Cardiac fibroblast (primary cell): ENCODE results near the gene JUN.
A peak's percentile ranks its signal among the peaks of the same experiment; 100 is the strongest.

Experiments
- DNase-seq, 2 donors: peaks; one replicate each; pipeline versions ENCODE4 v3.0.0 to v3.0.0-alpha.2; 2010; ENCODE audit warnings: low read depth in 2 of 2
- H3K4me3 ChIP-seq, 2 donors: replicated peaks in 1 of 2; 1 replicate in 1 of 2; 2 replicates in 1 of 2; pipeline ENCODE4 v1.5.1; 2011; ENCODE audit warnings: low read depth in 2 of 2, low read length in 2 of 2, mild to moderate bottlenecking in 2 of 2, moderate library complexity in 1 of 2
- TF ChIP-seq, protein P1 (sequence below): IDR thresholded peaks from one replicate; pipeline ENCODE4 v1.5.1; 2011; ENCODE audit warnings: low read depth, mild to moderate bottlenecking, low read length, inconsistent platforms

The JUN gene

DNA sequence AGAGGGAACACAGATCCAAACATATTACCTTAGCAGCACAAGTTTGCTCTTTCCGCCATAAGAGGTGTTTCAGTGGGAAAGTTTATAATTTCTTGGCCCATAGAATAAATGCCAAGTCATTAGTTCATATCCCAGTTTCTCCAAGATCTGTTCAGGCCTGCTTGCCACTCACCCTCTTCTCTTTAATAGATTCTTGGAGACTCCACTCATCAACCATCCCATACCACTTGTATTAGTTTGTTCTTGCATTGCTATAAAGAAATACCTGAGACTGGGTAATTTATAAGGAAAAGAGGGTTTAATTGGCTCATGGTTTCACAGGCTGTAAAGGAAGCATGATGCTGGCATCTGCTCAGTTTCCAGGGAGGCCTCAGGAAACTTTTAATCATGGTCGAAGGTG, 49.2 kb downstream of the JUN start:
- TF ChIP-seq, protein P1, sequence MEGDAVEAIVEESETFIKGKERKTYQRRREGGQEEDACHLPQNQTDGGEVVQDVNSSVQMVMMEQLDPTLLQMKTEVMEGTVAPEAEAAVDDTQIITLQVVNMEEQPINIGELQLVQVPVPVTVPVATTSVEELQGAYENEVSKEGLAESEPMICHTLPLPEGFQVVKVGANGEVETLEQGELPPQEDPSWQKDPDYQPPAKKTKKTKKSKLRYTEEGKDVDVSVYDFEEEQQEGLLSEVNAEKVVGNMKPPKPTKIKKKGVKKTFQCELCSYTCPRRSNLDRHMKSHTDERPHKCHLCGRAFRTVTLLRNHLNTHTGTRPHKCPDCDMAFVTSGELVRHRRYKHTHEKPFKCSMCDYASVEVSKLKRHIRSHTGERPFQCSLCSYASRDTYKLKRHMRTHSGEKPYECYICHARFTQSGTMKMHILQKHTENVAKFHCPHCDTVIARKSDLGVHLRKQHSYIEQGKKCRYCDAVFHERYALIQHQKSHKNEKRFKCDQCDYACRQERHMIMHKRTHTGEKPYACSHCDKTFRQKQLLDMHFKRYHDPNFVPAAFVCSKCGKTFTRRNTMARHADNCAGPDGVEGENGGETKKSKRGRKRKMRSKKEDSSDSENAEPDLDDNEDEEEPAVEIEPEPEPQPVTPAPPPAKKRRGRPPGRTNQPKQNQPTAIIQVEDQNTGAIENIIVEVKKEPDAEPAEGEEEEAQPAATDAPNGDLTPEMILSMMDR: no peak
- DNase-seq: no peak
- H3K4me3 ChIP-seq: no peak overlapping the region

DNA sequence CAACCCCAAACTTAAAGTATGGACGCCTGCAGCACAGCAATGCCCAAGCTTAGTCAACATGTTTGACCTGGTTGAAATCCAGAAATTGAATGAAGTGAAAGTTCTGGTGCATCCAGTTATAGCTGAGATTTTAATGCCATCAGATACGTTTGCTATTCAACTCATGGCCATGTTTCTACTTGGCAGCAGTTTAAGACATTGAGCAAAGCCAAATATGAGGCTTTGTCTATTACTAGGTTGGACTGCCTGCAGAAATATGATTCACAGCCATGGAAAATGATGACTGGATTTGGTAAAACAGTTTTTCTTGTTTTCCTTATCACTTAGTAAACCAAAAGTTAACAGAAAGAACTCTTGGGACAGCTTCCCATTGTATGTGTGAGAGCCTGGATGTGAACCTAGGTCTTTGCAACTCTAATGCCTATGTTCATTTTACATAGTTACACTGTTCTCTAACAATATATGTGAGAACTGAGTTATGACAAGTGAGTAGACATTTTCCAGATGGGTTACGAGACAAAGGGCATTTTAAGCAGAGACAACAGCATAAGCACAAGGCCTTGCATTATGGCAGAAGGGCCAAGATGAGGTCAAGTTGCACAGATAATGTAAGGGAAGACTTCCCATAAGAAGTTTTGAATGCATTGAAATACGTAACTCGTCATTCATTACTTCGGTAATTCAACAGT, 51.6 kb downstream of the JUN start:
- TF ChIP-seq, protein P1: no peak
- DNase-seq: peak; percentile 78 to 82
- H3K4me3 ChIP-seq: no peak overlapping the region
